ENCODE results near the gene ZNF117.

DNA sequence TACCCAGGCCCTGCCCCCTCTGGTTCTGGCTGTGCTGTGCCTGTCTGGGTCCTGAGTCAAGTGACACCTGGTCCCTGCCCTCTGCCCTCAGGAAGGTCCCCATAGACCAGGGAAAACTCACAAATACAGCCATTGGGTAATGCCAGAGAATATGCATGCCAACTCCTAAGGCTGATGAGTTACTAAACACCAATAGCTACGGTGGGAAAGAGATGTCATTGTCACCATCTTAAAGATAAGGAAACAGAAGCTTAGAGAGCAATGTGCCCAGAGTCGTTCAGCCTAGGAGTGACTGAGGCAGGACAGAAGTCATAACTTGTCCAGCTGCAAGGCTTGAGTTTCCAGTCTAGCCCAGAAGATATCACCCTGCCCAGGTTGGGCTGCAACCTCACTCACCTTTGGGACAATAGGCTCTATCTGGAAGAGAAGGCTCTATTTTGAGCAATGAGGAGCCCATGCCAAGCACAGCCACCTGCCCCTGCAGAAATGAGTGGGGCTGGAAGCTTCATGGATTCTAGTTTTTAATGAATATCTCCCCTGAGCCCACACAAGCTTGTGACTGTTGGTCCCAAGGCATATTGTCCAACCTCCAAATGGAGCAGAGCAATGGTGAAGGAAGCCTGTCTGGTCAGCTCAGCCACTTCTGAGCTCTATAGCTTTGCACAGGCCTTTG lies 45.2 kb downstream of the ZNF117 start:
- TF ChIP-seq POLR2A (IDR thresholded peaks at IDR 0.05) (no peak), POLR2AphosphoS5 (IDR thresholded peaks at IDR 0.05) (no peak), EP300 (IDR thresholded peaks at IDR 0.05) (no peak)
- TF ChIP-seq, protein P1, sequence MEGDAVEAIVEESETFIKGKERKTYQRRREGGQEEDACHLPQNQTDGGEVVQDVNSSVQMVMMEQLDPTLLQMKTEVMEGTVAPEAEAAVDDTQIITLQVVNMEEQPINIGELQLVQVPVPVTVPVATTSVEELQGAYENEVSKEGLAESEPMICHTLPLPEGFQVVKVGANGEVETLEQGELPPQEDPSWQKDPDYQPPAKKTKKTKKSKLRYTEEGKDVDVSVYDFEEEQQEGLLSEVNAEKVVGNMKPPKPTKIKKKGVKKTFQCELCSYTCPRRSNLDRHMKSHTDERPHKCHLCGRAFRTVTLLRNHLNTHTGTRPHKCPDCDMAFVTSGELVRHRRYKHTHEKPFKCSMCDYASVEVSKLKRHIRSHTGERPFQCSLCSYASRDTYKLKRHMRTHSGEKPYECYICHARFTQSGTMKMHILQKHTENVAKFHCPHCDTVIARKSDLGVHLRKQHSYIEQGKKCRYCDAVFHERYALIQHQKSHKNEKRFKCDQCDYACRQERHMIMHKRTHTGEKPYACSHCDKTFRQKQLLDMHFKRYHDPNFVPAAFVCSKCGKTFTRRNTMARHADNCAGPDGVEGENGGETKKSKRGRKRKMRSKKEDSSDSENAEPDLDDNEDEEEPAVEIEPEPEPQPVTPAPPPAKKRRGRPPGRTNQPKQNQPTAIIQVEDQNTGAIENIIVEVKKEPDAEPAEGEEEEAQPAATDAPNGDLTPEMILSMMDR (IDR thresholded peaks at IDR 0.05) = no peak
